GM18519 (cell line): ENCODE data around the gene ZSWIM6.

Source experiments
- ATAC-seq: cut with Tn5 transposase; IDR thresholded peaks from one replicate; pipeline ENCODE4 v1.9.1; 2021; ENCODE audit warnings: mild to moderate bottlenecking, moderate library complexity; ENCODE audit not compliant: unreplicated experiment, low FRiP score

Gene ZSWIM6

GRCh38 chr5:61431923-61432620, 100.0 kb downstream of the ZSWIM6 start:
- ATAC-seq: no peak

DNA sequence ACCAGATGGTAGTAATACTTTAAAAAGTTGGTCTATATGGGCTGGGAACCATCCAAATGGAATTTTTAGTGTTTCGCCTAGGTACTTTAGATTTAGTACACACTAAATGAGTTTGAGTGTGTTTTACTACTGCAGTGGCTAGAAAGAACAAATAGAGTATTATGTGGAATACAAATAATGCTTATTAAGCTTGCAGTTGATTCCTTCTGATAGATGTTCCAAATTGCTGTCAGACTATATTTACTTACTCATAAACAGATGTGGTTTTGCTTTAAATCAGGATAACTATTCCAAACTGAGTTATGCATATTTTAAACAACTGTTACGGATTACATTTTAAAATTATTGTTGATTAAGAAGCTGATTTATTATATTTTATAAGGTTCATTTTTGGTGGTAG, 103.3 kb downstream of the ZSWIM6 start:
- no peak for ATAC-seq

DNA sequence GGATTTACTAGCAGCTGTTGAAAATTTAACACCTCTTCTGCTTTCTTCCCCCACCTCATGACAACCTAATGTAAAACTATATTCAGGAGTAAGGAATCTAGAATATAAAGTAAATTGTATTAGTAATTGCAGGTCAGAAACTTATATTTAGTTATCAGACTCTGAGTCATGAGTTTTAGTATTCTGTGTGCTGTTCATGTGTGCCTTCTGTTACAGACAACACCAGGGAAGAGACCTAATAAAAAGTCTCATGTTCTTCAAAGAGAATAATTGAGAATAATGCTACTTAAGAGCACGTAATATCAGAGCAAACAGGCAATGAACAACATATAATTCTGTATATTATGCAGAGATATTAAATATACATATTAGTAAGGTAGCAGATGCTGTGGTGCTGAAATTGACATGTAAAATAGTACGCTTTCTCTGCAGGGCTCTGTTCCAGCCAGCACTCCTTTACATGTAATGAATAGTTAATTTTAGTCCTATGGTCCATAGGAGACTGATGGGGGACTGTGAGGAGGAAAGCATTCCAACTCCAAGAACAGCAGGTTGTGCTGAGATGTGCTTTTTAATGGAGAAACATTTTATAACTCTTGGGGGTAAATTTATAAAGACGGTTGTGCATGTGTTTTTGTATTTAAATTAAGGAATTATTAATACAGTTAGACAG, 106.4 kb downstream of the ZSWIM6 start:
- no peak for ATAC-seq

GRCh38 chr5:61440086-61440485, 108.0 kb downstream of the ZSWIM6 start:
- no peak for ATAC-seq

DNA sequence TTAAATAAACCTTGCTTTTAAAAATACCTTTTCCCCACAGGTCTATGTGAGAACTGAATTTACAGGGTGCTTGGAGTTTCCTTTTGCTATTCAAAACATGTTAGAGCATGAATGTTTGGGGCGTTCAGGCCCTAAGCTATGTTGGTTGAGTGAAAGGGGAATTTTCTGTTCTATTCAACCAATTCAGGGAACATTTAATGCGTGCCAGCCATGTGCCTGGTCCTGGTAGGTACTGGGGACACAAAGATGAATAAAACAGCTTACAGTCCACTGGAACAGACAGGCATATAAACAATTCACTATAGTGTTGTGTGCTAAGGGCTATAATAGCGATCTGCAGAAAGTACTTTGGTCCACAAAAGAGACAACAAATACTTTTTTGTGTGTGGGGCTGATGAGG, 108.5 kb downstream of the ZSWIM6 start:
- no peak for ATAC-seq

- ATAC-seq: no peak
Measured at GRCh38 chr5:61441742-61442141, 109.7 kb downstream of the ZSWIM6 start.

DNA sequence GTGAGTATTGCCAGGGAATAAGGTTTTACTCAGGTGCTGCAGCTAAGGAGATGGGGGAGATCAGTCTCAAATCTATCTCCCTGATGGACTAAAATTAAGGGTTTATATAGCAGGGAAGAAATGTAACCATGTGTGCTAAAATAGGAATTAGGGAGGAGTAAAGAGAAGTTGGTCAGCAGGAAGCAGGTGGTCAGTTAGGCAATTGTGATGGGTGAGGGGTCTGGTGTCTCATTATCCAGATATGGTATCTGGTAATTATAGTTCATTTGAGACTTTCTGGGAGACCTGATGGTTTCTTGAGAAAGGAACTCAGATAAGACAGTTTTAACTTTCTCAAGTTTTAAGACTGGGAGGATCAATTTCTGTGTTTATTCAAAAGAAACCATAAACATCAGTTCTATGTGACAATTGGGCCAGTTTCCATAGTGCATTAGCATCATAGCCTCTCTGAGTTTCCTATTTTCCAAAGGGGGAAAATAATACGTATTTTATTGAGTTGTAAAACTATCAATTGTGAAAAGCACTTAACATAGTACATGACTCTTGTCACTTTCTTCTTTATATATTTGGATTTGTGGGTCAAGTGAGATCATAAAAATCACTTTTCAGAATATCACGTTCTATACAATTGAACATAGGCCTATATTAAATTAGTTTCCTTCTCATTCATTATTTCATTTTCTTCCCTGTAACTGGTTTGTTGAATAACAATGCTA, 115.9 kb downstream of the ZSWIM6 start:
- no peak for ATAC-seq

DNA sequence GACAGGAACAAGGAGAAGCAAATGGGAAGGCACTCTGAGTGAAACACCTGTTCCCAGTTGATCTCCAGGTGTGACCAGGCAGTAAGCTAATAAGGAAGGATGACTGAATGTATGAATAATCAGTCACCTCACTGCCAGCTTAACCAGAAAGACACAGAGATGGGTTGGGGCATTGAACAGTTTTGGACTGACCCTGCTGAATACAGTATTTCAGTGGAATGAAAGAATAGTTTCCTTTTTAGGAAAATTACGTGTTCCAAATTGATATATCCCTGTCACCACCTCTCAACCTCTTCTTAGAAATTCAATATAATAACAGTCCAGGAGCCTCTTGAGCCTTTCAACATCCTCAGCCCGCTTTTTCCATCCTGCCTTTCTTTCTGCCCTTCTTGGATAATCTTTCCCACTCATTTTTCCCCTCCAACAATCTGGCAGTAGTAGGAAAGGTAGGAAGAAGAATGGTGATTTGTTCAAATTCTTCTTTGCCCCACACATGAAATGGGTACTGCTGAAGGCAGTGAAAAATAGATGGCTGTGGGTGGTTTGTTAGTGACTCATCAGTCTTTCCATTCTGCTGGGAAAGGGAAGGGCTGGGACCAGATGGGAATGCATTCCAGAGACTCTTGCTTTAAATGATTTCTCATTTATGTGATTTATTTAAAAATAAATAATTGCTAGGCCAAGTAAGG, 117.9 kb downstream of the ZSWIM6 start:
- ATAC-seq: no peak

GRCh38 chr5:61450493-61451279, 118.6 kb downstream of the ZSWIM6 start:
- no peak for ATAC-seq

DNA sequence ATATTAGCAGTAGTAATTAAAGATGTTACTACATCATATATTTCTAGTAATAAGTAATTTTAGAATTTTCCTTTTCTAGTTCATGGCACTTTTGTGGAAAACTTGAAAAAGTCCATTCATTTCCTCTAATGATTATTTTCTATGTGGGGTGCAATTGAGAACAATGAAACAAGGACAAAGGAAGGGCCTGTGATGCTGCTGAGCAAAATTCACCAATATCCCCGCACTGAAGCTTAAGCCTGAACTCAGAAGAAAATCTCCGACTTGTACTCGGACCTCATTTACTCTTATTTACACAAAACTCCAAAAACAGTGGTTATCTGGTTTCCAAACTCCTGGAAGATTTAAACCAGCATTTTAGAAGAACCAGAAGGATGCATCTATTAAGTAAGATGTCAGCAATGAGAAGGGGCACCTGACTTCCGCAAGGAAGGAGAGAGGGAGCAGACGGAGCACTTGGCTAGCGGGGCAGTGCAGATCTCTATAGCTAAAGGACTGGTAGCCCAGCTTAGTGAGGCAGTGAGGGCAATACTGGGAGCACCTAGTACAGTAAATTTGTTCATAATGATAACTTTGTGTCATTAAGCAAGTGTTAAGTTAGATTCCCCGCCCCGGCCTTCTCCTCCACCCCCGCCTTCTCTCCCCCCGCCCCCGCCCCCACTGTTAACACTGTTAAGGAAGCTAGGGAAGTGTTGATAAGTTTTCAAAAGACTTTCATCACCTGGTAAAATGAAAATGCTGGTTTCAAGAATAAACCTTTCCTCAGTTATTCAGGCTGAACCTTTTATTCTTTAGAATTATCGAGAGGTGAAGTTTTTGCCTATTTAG, 123.3 kb downstream of the ZSWIM6 start:
- no peak for ATAC-seq

DNA sequence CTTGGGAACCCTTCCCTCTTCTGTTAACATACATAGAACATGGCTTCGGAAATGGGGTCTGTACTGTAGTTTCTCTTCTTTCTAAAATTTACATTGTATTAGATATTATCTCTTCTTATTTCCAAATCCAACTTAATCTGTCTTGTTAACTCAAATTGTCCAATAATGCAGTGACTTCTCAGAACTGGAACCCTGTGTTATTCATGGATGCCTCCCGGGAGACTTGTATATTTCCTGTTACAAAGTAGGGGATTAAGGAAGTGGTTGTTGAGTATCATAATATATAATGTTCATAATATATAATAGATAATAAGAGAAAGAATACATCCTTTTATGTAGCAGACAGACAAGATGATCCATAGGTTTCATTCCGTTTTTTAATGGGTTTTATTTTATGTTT, 128.4 kb downstream of the ZSWIM6 start:
- ATAC-seq: no peak

DNA sequence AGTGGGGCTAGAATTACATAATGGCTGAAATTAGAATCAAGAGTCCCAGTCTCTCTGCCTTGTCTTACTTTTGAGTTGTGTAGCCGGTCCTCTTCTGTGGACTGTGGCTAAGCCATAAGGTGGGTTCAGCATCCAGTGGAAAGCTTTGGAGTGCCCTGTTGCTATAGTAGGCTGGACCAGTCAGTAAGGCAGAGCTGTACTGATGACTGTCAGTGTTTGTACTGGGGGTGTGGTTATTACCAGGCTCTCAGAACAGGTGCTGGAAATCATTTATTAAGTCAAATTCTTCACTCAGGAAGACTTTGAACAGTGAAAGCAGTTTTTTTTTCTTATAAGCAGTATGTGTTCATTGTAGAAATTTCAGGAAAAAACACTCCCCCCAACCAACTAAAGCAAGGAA, 129.4 kb downstream of the ZSWIM6 start:
- ATAC-seq: no peak

DNA sequence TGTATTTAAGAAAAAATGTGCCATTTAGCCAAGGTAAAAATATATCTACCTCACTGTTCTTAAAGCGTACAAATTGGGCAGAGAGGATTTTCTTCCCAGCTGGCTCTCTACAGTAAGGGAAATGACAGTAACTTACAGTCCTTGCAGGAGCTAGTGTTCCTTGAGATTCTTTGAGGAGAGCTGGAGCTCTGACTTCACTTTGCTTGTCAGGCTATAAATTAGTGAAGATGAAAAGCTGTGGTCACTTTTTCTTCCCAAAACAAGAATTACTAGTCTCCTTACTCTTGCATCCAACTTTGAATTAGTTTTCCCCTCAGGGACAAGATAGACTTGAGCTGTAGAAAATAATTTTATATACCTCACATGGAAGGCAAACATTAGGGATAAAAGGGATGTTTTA, 129.9 kb downstream of the ZSWIM6 start:
- ATAC-seq: no peak

DNA sequence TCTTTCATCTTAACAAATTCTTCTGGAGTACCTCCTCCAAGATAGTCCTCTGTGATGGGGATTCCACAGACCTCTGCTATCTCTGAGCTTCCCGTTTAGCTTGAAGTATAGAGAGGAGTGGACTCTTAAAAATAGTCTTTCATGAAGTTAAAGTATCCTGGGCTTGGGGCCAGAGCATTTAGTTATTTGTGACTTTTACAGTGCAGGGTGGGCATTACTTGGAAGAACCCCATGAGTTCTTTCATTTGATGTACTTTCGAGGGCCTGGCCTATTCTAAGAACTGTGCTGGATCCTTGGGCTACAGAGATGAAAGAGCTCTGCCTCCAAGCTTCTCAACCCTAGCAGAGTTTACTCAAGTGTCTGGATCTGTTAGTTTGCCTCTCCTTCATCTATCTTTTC, 131.5 kb downstream of the ZSWIM6 start:
- no peak for ATAC-seq

- ATAC-seq: no peak
Measured at GRCh38 chr5:61464512-61464911, 132.5 kb downstream of the ZSWIM6 start.

DNA sequence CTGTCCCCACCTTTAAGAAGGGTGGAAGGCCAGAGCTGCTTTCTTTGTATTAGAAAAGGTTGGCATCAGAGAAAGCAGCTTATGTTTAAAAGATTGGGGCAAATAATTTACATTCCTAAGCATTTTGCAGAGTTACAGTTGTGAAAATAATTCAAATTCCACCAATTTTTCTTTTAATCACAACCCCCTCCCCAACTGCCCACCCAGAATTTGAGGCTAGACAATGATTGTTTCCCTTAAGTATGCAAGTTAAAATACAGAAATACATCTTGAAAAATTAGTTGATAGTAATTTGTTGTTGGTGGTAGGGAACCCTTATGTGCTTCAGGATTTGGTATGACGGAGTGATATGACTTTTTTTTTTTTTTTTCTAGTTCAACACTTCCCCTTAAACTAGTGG, 133.0 kb downstream of the ZSWIM6 start:
- ATAC-seq: no peak

- ATAC-seq: no peak
Measured at GRCh38 chr5:61465496-61465895, 133.4 kb downstream of the ZSWIM6 start.

DNA sequence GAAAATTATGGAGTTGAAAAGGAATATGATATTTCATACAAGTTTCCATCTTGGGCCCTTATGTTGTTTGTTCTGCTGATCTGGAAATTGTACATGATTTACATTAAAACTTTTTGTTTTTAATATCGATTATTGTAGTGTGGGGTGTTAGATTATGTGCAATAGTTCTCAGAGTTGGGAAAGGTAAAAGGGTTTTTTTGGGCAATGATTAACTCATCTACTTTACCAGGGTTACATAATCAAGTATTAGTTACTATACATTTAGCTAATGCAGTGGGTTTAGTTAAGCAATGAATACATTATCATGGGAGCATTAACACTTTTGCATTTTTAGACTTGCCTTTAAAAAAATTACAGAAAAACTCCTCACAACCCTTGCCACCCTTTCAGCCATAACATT, 134.0 kb downstream of the ZSWIM6 start:
- ATAC-seq: no peak

DNA sequence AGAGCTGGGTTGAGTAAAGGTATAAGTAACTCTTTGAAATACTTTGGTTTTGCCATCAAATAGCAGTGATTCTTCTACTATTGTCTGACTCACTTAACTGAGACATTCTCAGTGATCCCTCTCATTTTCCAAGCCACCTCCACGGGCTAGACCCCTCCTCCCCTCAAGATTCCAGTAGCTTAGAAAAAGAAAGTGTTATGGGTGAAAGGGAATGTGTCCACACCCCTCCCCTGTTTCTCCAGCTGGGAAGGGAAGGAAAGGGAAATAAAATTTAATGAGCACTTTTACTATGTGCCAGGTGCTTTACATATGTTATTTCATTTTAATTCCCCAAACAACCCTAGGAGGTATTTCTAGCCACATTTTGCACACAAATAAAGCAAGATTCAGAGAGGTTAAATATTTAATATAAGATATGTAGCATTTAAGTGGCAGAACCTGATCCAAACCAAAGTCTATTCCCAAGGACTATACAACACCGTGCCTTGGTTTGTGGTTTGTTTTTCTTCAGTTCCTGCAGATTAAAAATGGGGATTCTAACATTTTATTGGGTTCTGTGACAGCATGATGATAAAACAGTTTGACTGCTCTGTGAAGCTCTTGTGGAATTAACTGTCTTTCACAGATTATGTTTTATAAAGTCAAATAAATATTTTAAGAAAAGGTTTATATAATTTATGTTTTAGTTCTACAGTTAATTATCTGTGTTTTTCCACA, 135.9 kb downstream of the ZSWIM6 start:
- no peak for ATAC-seq
